Body of pancreas (tissue), 4 donors: ENCODE data around the gene PRR5L. TPM values are rescaled to one million over a fixed set of nuclear protein-coding genes. Genes with fewer than 3 reads are reported as not detected.
"Not testable (repeated sequence)": the region's sequence is repeated elsewhere in the genome, so short reads cannot be mapped to it uniquely, and the experiment has no call there.

ENCODE experiments used
- ATAC-seq: fragments of 150-250 bp; one replicate; pipeline ENCODE4 v1.9.1; 2016
- DNase-seq, 4 donors: peaks; one replicate each; pipeline ENCODE4 v3.0.0-alpha.2; 2019
- H3K27ac ChIP-seq, 4 donors: fragments of 200-600 bp; sonication (generic); 1 replicate in 3 of 4; 2 replicates in 1 of 4; pipeline versions ENCODE4 v1.5.1 to v1.6.1; 2016 to 2019; ENCODE audit warnings: mild to moderate bottlenecking in 1 of 4, mixed read lengths in 1 of 4, moderate library complexity in 1 of 4
- H3K27me3 ChIP-seq, 2 donors: fragments of 200-600 bp; sonication (generic); one replicate each; pipeline ENCODE4 v1.6.0; 2016; ENCODE audit warnings: mild to moderate bottlenecking in 1 of 2
- H3K36me3 ChIP-seq, 2 donors: fragments of 200-600 bp; sonication (generic); replicated peaks in 1 of 2; 2 replicates each; pipeline ENCODE4 v1.5.1; 2016; ENCODE audit warnings: low read depth in 2 of 2; ENCODE audit not compliant: insufficient read depth in 1 of 2
- H3K4me1 ChIP-seq: fragments of 200-600 bp; sonication (generic); one replicate; pipeline ENCODE4 v1.6.0; 2016
- H3K4me3 ChIP-seq, 2 donors: fragments of 200-600 bp; sonication (generic); 1 replicate in 1 of 2; 2 replicates in 1 of 2; pipeline ENCODE4 v1.5.1; 2016 to 2019
- H3K9me3 ChIP-seq, 3 donors: fragments of 200-600 bp; sonication (generic); 1 replicate in 2 of 3; 2 replicates in 1 of 3; pipeline ENCODE4 v1.5.1; 2016
- POLR2A ChIP-seq, 3 donors: fragments of 450-650 bp; IDR thresholded peaks; one replicate each; pipeline ENCODE4 v1.6.1; 2016; ENCODE audit warnings: antibody characterized with exemption in 3 of 3, mild to moderate bottlenecking in 2 of 3
- WGBS, 2 donors: methylation state at CpG; one replicate each; pipeline ENCODE4 v1.1.5; 2017; 5-methylcytosine and 5-hydroxymethylcytosine counted together
- intact Hi-C: fragments of 100-400 bp; cut with DNase I; formaldehyde crosslinking; loops from one replicate; pipeline ENCODE4 v1.15.1; 2023
- total RNA-seq, 2 donors: library from RNA; depleted of rRNA; stranded (reverse); fragments of >200 nt; gene quantifications; one replicate each; pipeline ENCODE4 v1.1.0, GENCODE V29; 2016
- TF ChIP-seq, protein P1 (sequence below), 7 experiments: fragments of 450-650 bp in 4 of 7; fragments of 200-600 bp in 3 of 7; sonication (generic) in 3 of 7; IDR thresholded peaks; one replicate each; pipeline ENCODE4 v1.5.1; 2016 to 2019; ENCODE audit warnings: antibody characterized with exemption in 7 of 7

Gene PRR5L
- total RNA-seq, 2 donors from 2014 or later, result 2.6 to 3.0 TPM

- Histone ChIP-seq H3K27me3 (no peaks in the 10 kb centered on the region), H3K27ac (no peak overlapping the region), H3K9me3 (no peaks in the 10 kb centered on the region), H3K4me3 (no peak overlapping the region), H3K36me3 (no peaks in the 10 kb centered on the region), H3K4me1 (no peaks in the 10 kb centered on the region)
- DNase-seq, result no peak
- ATAC-seq, result no peak
- intact Hi-C loops, result no loop called here
- TF ChIP-seq POLR2A (IDR thresholded peaks at IDR 0.05), result no peak
- WGBS, 2 donors, result 53 to 60% methylated on average over 6 of the region's 6 CpGs
Measured at GRCh38 chr11:36314434-36314767, 18.3 kb downstream of the PRR5L start.

GRCh38 chr11:36316049-36316448 lies 20.0 kb downstream of the PRR5L start:
- H3K27me3 ChIP-seq, result no peaks in the 10 kb centered on the region
- DNase-seq, result no peak
- no peak overlapping the region for H3K4me3 ChIP-seq
- 48 to 61% methylated on average over 3 of the region's 3 CpGs for WGBS, 2 donors
- H3K9me3 ChIP-seq, result no peaks in the 10 kb centered on the region
- H3K4me1 ChIP-seq, result no peaks in the 10 kb centered on the region
- ATAC-seq, result no peak
- TF ChIP-seq POLR2A (IDR thresholded peaks at IDR 0.05), result no peak
- TF ChIP-seq, protein P1, sequence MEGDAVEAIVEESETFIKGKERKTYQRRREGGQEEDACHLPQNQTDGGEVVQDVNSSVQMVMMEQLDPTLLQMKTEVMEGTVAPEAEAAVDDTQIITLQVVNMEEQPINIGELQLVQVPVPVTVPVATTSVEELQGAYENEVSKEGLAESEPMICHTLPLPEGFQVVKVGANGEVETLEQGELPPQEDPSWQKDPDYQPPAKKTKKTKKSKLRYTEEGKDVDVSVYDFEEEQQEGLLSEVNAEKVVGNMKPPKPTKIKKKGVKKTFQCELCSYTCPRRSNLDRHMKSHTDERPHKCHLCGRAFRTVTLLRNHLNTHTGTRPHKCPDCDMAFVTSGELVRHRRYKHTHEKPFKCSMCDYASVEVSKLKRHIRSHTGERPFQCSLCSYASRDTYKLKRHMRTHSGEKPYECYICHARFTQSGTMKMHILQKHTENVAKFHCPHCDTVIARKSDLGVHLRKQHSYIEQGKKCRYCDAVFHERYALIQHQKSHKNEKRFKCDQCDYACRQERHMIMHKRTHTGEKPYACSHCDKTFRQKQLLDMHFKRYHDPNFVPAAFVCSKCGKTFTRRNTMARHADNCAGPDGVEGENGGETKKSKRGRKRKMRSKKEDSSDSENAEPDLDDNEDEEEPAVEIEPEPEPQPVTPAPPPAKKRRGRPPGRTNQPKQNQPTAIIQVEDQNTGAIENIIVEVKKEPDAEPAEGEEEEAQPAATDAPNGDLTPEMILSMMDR (IDR thresholded peaks at IDR 0.05), result no peak
- intact Hi-C loops, result no loop called here
- H3K27ac ChIP-seq, result no peak overlapping the region
- H3K36me3 ChIP-seq, result no peaks in the 10 kb centered on the region

DNA sequence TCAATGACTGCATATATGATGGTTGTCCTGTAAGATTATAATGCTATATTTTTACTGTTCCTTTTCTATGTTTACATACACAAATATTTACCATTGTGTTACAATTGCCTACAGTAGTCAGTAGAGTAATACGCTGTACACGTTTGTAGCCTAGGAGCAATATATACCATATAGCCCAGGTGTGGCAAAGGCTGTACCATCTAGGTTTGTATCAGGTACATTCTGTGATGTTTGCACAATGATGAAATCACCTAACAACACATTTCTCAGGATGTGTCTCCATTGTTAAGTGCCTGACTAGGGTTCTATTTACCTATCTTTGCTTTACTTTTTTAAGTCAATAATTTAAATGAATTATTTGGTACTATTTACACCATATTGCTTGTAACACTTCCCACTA lies 21.9 kb downstream of the PRR5L start:
- no peaks in the 10 kb centered on the region for H3K27me3 ChIP-seq
- intact Hi-C loops, result no loop called here
- no peaks in the 10 kb centered on the region for H3K4me1 ChIP-seq
- no peak for ATAC-seq
- H3K27ac ChIP-seq, result no peak overlapping the region
- DNase-seq, result no peak
- TF ChIP-seq, protein P1 (IDR thresholded peaks at IDR 0.05), result no peak
- no peak for TF ChIP-seq POLR2A (IDR thresholded peaks at IDR 0.05)
- no peaks in the 10 kb centered on the region for H3K36me3 ChIP-seq
- WGBS, 2 donors, result 14 to 37% methylated on average over 2 of the region's 2 CpGs
- H3K4me3 ChIP-seq, result no peak overlapping the region
- no peaks in the 10 kb centered on the region for H3K9me3 ChIP-seq

DNA sequence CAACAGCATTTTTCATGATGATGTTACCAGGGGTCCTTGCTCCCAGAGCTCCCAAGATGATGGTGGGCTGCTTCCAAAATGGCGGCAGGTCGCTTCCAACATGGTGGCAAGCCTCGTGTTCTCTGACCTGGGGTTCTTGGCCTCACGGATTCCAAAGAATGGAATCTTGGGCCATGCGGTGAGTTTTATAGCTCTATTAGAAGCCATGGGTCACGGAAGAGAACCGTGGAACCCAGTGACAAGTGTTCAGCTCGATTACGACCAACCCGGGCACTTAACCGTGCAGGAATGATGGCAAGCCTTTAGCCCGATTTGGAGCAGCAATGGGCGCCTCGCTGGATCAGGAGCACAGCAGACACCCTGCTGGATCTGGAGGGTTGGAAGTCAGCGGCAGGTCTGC lies 28.9 kb downstream of the PRR5L start:
- ATAC-seq, H3K27ac ChIP-seq, intact Hi-C loops: not testable (repeated sequence)

GRCh38 chr11:36325403-36325802 lies 29.3 kb downstream of the PRR5L start:
- ATAC-seq, H3K4me1 ChIP-seq, H3K27me3 ChIP-seq, H3K36me3 ChIP-seq, DNase-seq, H3K4me3 ChIP-seq, H3K9me3 ChIP-seq, intact Hi-C loops, H3K27ac ChIP-seq: not testable (repeated sequence)
- WGBS, 2 donors, result 59 to 71% methylated on average over 5 of the region's 5 CpGs

More for the DNA sequence above, 28.9 kb downstream of the PRR5L start:
- DNase-seq, H3K9me3 ChIP-seq, H3K4me1 ChIP-seq, H3K4me3 ChIP-seq, H3K27me3 ChIP-seq, H3K36me3 ChIP-seq: not testable (repeated sequence)
- WGBS, 2 donors, result 81% methylated on average over 15 of the region's 15 CpGs

GRCh38 chr11:36326524-36327419 lies 30.7 kb downstream of the PRR5L start:
- TF ChIP-seq, protein P1 (IDR thresholded peaks at IDR 0.05), result no peak
- TF ChIP-seq POLR2A (IDR thresholded peaks at IDR 0.05), result no peak
- no peaks in the 10 kb centered on the region for H3K9me3 ChIP-seq
- no peak overlapping the region for H3K27ac ChIP-seq
- H3K27me3 ChIP-seq, result no peaks in the 10 kb centered on the region
- no peak overlapping the region for H3K4me3 ChIP-seq
- WGBS, 2 donors, result 36 to 37% methylated on average over 3 of the region's 3 CpGs
- DNase-seq (no peak), ATAC-seq (no peak)
- intact Hi-C loops, result no loop called here
- H3K36me3 ChIP-seq, result no peaks in the 10 kb centered on the region
- H3K4me1 ChIP-seq, result no peaks in the 10 kb centered on the region
